ENCODE measurements around the gene MICA.

- TF ChIP-seq BHLHE40 (IDR thresholded peaks at IDR 0.05; ENCODE audit: borderline replicate concordance) (no peak), ELF4 (IDR thresholded peaks at IDR 0.05) (no peak), FOXM1 (IDR thresholded peaks at IDR 0.05; ENCODE audit: borderline replicate concordance) (no peak), FOXK2 (IDR thresholded peaks at IDR 0.05) (no peak), SP1 (IDR thresholded peaks at IDR 0.05) (no peak), ZNF384 (IDR thresholded peaks at IDR 0.05) (no peak), PKNOX1 (IDR thresholded peaks at IDR 0.05) (no peak), SUZ12 (IDR thresholded peaks at IDR 0.05) (no peak), NFRKB (IDR thresholded peaks at IDR 0.05) (no peak), HDGF (IDR thresholded peaks at IDR 0.05; ENCODE audit: borderline replicate concordance) (no peak)
These were observed 47.0 kb upstream of the MICA start for GRCh38 chr6:31356216-31356945.

Data from HEK293T (cell line).